Activated T-cell treated with anti-CD3 and anti-CD28 coated beads, Interleukin-2, amount 50 U/mL, for 72 hours (primary cell): ENCODE data around the gene RANBP3. TPM values are rescaled to one million over a fixed set of nuclear protein-coding genes. Genes with fewer than 3 reads are reported as not detected.
"Not testable (repeated sequence)": the region's sequence is repeated elsewhere in the genome, so short reads cannot be mapped to it uniquely, and the experiment has no call there.

Experiments
- ATAC-seq, 2 donors: fragments of 150-1000 bp; cut with Tn5 transposase; replicated peaks in 1 of 2; 2 replicates each; pipeline ENCODE4 v1.10.0; 2021; ENCODE audit warnings: moderate library complexity in 2 of 2, mild to moderate bottlenecking in 1 of 2
- DNase-seq, 2 donors: peaks; one replicate each; pipeline ENCODE4 v3.0.0; 2021 to 2022; ENCODE audit warnings: mixed read lengths in 1 of 2
- H3K27ac Mint-ChIP-seq: one replicate; pipeline ENCODE4 v1.8.0; 2022; ENCODE audit warnings: mild to moderate bottlenecking, moderate library complexity, mixed read lengths
- H3K27me3 Mint-ChIP-seq: one replicate; pipeline ENCODE4 v1.8.0; 2022; ENCODE audit warnings: low read depth, mixed read lengths
- H3K36me3 Mint-ChIP-seq, 2 donors: one replicate each; pipeline ENCODE4 v1.8.0; 2022; ENCODE audit warnings: mixed read lengths in 2 of 2, mild to moderate bottlenecking in 1 of 2; ENCODE audit not compliant: insufficient read depth in 2 of 2
- H3K4me1 Mint-ChIP-seq: one replicate; pipeline ENCODE4 v1.8.0; 2022; ENCODE audit warnings: low read depth, mixed read lengths
- H3K4me3 Mint-ChIP-seq, 2 donors: one replicate each; pipeline ENCODE4 v1.8.0; 2022; ENCODE audit warnings: mild to moderate bottlenecking in 2 of 2, mixed read lengths in 2 of 2, moderate library complexity in 2 of 2
- H3K9me3 Mint-ChIP-seq, 2 donors: one replicate each; pipeline ENCODE4 v1.8.0; 2022; ENCODE audit warnings: mixed read lengths in 2 of 2
- total RNA-seq, 2 donors: library from RNA; stranded (reverse); gene quantifications; one replicate each; pipeline ENCODE4 v1.2.3, GENCODE V29; 2022

RANBP3 gene
- total RNA-seq, 2 donors from 2014 or later: 89.2 to 108 TPM

DNA sequence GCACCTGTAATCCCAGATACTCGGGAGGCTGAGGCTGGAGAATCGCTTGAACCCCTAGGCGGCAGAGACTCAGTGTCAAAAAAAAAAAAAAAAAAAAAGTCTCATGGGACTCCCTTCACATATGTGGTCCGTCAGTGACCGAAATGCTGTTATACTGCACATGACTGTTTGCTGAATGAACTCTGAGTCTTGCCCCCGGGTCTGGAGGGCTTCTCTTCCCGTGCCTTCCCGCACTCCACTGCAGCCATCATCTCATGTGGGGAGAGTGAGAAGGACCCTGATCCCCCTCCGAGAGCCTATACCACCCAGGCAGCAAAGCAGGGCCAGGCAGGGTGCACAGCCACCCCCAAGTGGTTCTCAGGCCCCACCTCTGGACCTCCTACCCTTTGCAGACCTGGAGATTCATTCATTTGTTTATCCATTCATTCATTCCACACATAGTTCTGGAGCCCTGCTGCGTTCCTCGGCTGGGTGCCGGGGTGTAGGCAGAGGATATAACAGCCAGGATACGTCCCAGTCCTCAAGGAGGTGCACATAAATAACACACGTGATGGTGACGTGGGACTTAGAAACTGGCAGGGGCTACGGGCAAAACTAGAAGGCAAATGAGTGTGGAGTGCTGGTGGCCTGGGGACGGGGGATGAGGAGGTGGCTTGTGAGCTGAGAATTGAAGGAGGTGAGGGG, 88.5 kb downstream of the RANBP3 start:
- Mint-ChIP-seq H3K36me3 (peaks cover 0 to 1% of the 10 kb centered on the region in 2 donors), H3K4me3 (no peak overlapping the region), H3K4me1 (no peaks in the 10 kb centered on the region), H3K27ac (no peak overlapping the region), H3K9me3 (no peaks in the 10 kb centered on the region), H3K27me3 (peaks cover 24% of the 10 kb centered on the region)
- ATAC-seq (no peak), DNase-seq (no peak)

DNA sequence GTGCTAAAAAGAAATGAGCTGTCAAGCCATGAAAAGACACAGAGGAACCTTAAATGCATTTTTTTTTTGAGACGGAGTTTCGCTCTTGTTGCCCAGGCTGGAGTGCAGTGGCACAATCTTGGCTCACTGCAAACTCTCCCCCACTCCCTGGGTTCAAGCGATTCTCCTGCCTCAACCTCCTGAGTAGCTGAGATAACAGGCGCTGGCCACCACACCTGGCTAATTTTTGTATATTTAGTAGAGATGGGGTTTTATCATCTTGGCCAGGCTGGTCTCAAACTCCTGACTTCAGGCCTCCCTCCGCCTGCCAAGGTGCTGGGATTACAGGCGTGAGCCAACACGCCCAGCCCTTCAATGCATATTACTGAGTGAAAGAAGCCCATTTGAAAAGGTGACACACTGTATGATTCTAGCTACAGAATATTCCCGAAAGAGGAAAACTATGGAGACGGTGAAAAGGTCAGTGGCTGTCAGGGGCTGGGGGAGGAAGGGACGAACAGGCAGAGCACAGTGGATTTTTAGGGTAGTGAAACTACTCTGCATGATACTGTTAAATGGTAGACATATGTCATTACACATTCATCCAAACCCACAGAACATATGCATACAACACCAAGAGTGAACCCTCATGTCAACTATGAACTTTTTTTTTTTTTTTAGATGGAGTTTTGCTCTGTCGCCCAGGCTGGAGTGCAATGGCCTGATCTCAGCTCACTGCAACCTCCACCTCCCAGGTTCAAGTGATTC, 93.7 kb downstream of the RANBP3 start:
- ATAC-seq, H3K27ac Mint-ChIP-seq, H3K4me1 Mint-ChIP-seq, DNase-seq, H3K4me3 Mint-ChIP-seq, H3K36me3 Mint-ChIP-seq, H3K9me3 Mint-ChIP-seq: not testable (repeated sequence)
- peaks cover 19% of the 10 kb centered on the region for H3K27me3 Mint-ChIP-seq

DNA sequence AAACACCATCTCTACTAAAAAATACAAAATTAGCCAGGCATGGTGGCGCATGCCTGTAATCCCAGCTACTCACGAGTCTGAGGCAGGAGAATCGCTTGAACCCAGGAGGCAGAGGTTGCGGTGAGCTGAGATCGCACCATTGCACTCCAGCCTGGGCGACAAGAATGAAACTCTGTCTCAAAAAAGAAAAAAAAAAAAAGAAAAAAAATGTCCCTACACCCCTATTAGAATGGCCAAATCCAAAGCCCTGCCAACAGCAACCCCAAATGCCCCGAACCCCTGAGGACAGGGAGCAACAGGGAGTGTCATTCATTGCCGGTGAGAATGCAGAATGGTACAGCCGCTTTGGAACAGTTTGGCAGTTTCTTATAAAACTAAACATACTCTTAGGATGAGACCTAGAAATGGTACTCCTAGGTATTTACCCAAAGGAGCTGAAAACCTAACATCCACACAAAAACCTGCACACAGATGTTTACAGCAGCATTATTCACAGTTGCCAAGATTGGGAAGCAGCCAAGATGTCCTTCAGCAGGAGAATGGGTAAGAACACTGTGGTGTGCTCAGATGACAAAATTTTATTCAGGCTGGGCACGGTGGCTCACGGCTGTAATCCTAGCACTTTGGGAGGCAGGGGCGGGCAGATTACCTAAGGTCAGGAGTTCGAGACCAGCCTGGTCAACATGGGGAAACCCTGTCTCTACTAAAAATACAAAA, 94.6 kb downstream of the RANBP3 start:
- not testable (repeated sequence) for H3K36me3 Mint-ChIP-seq, H3K4me1 Mint-ChIP-seq, H3K9me3 Mint-ChIP-seq, H3K27ac Mint-ChIP-seq, ATAC-seq, DNase-seq, H3K4me3 Mint-ChIP-seq
- peaks cover 20% of the 10 kb centered on the region for H3K27me3 Mint-ChIP-seq

DNA sequence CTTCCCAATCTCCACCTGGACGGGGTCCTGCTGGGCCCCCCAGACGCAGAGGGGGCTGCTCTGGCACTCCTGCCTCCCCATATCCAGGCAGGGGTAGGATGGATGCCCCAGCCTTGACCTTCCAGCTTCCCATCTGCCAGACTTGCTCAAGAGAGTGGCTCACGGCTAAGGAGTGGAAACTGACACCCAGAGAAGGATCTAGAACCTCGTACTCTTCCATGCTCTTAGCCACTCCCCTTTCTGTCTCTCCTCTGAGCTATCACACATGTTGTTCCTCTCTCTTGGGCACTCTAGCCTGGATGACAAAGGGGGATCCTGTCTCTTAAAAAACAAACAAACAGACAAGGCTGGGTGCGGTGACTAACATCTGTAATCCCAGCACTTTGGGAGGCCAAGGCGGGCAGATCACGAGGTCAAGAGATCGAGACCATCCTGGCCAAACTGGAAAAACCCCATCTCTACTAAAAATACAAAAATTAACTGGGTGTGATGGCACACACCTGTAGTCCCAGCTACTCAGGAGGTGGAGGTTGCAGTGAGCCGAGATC, 95.4 kb downstream of the RANBP3 start:
- peaks cover 17% of the 10 kb centered on the region for H3K27me3 Mint-ChIP-seq
- DNase-seq (no peak), ATAC-seq (no peak)
- no peak overlapping the region for H3K27ac Mint-ChIP-seq
- no peak overlapping the region for H3K4me3 Mint-ChIP-seq
- H3K36me3 Mint-ChIP-seq: no peaks in the 10 kb centered on the region
- H3K4me1 Mint-ChIP-seq: no peaks in the 10 kb centered on the region
- no peaks in the 10 kb centered on the region for H3K9me3 Mint-ChIP-seq

DNA sequence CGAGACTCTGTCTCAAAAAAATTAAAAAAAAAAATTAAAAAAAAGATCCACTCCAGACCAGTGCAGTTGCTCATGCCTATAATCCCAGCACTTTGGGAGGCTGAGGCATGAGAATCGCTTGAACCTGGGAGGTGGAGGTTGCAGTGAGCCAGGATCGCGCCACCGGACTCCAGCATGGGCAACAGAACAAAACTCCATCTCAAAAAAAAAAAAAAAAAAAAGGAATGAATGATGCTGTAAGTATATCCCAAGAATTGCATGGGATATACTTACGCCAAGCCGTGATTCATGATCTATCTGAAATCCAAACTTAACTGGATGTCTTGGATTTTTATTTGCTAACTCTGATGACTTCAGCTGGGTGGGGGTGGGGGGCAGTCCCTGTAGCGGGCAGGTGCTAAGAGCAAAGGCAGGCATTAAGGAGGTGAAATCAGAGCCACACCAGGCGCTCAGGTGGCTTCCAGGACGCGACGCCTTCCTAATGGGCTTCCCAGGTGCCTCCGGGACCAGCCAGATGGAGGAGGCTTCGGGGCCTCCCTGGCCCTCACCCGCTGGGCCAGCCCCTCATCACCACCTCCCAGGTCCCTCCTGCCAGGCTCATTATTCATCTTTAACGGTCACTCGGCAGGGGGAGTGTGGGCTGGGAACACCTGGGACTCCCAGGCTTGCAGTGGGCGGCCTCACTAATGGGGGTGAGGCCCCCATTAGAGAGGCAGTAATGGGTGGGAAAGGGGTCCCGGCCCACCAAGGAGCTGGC, 96.2 kb downstream of the RANBP3 start:
- ATAC-seq (no peak), DNase-seq (no peak)
- H3K27ac Mint-ChIP-seq: no peak overlapping the region

DNA sequence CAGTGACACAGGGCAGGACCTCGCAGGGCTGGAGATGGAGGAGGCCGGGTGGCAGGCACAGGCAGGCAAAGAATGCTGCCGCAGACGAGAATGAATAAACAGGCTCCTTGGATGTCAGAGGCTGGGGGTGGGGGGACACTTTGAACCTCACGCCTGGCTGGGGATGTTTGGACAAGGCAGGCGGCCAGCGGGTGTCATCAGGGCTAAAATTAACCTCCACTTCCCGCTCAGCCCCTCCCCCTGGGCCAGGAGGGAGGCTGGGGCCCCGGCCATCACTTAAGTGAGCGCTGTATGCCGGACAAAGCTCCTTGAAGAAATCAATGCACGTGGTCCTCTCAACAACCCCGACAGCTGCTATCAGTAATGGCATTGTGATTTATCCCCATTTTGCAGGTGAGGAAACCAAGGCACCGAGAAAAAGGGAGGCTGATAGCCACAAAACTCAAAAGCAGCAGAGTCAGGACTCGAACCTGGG, 97.3 kb downstream of the RANBP3 start:
- no peak for DNase-seq
- no peak overlapping the region for H3K27ac Mint-ChIP-seq
- no peak for ATAC-seq
- H3K36me3 Mint-ChIP-seq: no peaks in the 10 kb centered on the region
- peaks cover 22% of the 10 kb centered on the region for H3K27me3 Mint-ChIP-seq
- H3K4me3 Mint-ChIP-seq: no peak overlapping the region
- H3K9me3 Mint-ChIP-seq: no peaks in the 10 kb centered on the region
- H3K4me1 Mint-ChIP-seq: no peaks in the 10 kb centered on the region

More for the DNA sequence above, 96.2 kb downstream of the RANBP3 start:
- no peaks in the 10 kb centered on the region for H3K36me3 Mint-ChIP-seq
- H3K4me1 Mint-ChIP-seq: no peaks in the 10 kb centered on the region
- peaks cover 18% of the 10 kb centered on the region for H3K27me3 Mint-ChIP-seq
- no peaks in the 10 kb centered on the region for H3K9me3 Mint-ChIP-seq
- H3K4me3 Mint-ChIP-seq: no peak overlapping the region

DNA sequence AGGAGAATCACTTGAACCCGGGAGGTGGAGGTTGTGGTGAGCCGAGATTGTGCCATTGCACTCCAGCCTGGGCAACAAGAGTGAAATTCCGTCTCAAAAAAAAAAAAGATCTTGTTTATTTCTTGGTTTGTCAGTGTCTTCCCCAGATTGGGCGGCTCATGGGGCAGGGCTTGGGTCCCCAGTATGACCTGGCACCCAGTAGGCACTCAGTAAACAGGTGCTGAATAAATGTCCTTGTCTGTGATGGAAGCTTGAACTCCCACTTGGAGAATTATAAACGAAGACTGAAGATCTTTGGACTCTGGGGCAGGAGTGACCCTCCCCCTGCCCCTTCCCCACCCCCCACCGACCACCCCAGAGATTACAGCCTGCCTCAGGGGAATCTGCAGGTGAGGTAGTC, 97.7 kb downstream of the RANBP3 start:
- Mint-ChIP-seq H3K27ac (no peak overlapping the region), H3K4me1 (no peaks in the 10 kb centered on the region), H3K36me3 (no peaks in the 10 kb centered on the region), H3K9me3 (no peaks in the 10 kb centered on the region), H3K27me3 (peaks cover 18% of the 10 kb centered on the region), H3K4me3 (no peak overlapping the region)
- ATAC-seq: no peak
- DNase-seq: no peak

DNA sequence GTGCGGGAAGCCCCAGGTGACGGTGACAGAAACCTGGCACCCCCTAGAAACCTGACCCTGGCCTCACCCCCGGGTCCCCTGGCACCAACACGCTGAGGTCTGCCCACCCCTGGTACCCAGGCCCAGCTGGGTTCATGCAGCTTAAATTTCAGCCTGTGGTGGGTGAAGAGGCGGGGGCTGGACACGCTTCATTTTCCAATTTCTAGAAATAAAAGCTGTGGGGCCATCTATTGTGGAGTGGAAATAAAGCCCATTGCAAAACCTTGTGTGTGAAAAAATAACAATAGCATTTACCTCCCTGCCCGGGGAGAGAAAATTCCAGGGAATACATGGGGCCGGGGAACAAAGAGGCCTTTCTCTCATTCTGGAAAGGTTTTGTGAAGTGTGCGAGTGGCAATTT, 100.1 kb downstream of the RANBP3 start:
- ATAC-seq (no peak), DNase-seq (no peak)
- H3K4me1 Mint-ChIP-seq: no peaks in the 10 kb centered on the region
- no peak overlapping the region for H3K4me3 Mint-ChIP-seq
- H3K27ac Mint-ChIP-seq: no peak overlapping the region
- no peaks in the 10 kb centered on the region for H3K9me3 Mint-ChIP-seq
- no peaks in the 10 kb centered on the region for H3K36me3 Mint-ChIP-seq
- peaks cover 17% of the 10 kb centered on the region for H3K27me3 Mint-ChIP-seq

DNA sequence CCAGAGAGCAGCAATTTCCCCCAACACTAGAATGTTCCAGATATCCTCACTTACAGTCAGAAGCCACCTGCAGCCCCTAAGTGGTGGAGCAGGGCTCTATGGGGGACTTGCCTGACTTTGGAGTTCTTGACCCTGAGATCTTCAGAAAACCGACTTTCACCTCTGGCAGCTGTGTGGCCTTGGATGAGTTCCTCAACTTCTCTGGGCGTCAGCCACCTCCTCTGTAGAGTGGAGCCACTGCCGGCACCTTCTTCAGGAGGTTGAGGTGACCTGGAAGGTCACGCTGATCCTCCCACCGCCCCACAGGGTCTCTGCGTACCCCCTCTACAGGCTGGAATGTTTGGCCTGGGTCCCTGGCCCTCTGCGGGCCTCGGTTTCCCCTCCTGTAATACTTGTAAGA, 100.5 kb downstream of the RANBP3 start:
- ATAC-seq: no peak
- Mint-ChIP-seq H3K4me3 (no peak overlapping the region), H3K9me3 (no peaks in the 10 kb centered on the region), H3K27ac (no peak overlapping the region), H3K36me3 (no peaks in the 10 kb centered on the region), H3K27me3 (peaks cover 14% of the 10 kb centered on the region), H3K4me1 (no peaks in the 10 kb centered on the region)
- no peak for DNase-seq

DNA sequence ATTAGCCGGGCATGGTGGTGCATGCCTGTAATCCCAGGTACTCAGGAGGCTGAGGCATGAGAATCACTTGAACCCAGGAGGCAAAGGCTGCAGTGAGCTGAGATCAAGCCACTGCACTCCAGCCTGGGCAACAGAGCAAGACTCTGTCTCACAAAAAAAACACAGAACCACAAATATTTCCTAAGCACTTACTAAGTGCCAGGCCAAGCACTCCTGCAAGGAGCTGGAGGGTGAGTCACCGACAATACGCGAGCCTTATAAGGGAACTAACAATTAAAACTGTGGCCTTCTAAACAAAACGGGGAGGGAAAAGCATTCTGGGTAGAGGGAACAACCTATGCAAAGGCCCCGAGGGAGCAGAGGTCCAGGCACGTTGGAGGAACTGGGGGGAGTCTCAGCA, 103.4 kb downstream of the RANBP3 start:
- H3K4me3 Mint-ChIP-seq, H3K27ac Mint-ChIP-seq, H3K4me1 Mint-ChIP-seq, H3K9me3 Mint-ChIP-seq, ATAC-seq, H3K36me3 Mint-ChIP-seq, DNase-seq: not testable (repeated sequence)
- H3K27me3 Mint-ChIP-seq: peaks cover 11% of the 10 kb centered on the region

DNA sequence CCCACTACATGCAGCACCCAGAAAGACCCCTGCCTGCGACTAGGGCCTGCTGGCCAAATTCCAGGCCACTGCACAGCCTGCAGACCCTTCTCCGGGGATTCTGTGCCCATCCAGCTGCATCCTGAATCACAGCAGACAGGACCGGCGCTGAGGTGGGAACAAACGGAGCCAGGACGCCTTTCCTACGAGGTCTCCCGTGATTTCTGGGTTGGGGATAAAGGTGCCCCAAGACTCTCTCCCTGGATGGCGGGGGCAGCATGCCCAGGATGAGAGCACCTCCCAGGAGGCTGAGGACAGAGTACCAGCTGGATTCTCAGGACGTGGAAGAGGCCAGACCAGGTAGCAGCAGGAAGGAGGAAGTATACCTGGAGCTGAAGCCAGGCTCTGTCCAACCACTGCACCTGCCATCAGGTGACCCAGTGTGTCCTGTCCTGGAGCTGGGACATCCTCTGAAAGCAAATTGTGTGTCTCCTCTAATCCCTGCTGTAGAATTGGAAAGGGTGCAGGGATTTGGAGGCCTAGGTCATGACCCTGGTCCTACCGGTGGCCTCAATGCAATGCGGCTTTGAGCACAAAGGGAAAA, 104.2 kb downstream of the RANBP3 start:
- Mint-ChIP-seq H3K9me3 (no peaks in the 10 kb centered on the region), H3K4me1 (no peaks in the 10 kb centered on the region), H3K27ac (no peak overlapping the region), H3K4me3 (no peak overlapping the region), H3K36me3 (no peaks in the 10 kb centered on the region), H3K27me3 (peaks cover 5% of the 10 kb centered on the region)
- ATAC-seq (no peak), DNase-seq (no peak)

DNA sequence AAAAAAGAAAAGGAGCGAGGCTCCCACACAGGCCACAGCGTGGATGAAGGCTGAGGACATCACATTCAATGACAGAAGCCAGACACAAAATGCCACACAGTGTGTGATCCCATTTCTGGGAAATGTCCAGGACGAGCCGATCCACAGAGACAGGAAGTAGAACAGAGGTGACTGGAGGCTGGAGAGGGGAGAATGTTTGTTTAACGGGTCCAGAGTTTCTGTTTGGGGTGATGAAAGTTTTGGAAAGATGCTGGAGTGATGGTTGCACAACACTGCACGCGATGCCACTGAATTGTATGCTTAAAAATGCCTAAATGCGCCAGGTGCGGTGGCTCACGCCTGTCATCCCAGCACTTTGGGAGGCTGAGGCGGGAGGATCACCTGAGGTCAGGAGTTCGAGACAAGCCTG, 107.0 kb downstream of the RANBP3 start:
- H3K4me1 Mint-ChIP-seq: no peaks in the 10 kb centered on the region
- ATAC-seq (no peak), DNase-seq (no peak)
- H3K9me3 Mint-ChIP-seq: no peaks in the 10 kb centered on the region
- no peak overlapping the region for H3K27ac Mint-ChIP-seq
- H3K27me3 Mint-ChIP-seq: no peaks in the 10 kb centered on the region
- H3K36me3 Mint-ChIP-seq: no peaks in the 10 kb centered on the region
- H3K4me3 Mint-ChIP-seq: no peak overlapping the region
